ENCODE data around the gene EXOC6B.
A peak's percentile ranks its signal among the peaks of the same experiment; 100 is the strongest.
"Not testable (repeated sequence)": the region's sequence is repeated elsewhere in the genome, so short reads cannot be mapped to it uniquely, and the experiment has no call there.

The EXOC6B gene

DNA sequence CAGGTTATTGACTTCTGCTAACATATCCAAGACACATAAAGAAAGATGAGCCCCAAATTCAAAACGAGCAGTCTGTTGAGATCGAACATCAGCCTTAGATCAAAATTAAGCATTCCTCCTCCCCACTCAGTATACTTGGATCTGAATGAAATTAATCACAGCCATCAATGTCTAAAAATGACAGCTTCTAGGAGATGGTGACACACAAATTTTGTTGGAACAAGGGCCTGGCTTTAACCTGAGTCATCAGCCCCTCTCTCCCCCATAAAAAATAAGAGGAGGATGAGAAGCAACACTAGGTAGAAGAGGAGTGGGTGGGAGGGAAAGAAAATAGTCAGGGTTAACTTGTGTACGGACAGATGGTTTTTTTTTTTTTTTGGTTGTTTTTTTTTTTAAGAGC, 223.1 kb downstream of the EXOC6B start:
- no peak for DNase-seq

DNA sequence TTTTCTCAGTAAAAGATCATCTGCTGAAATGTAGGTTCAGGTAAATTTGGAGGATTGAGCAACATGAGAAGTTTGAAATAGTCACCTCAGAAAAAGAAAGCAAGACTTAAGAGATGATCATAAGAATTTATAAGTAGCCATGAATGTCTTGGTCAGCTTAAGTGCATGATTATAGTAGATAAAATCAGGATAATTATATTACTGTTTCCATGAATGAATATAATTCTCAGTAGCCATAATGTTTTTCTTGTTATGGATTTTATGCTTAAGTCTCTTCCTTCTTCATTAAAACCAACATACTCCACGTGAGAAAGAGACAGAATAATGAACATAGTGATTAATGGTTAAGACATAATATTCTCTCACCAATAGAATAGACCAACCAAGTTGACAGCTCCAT, 223.7 kb downstream of the EXOC6B start:
- no peak for DNase-seq

DNA sequence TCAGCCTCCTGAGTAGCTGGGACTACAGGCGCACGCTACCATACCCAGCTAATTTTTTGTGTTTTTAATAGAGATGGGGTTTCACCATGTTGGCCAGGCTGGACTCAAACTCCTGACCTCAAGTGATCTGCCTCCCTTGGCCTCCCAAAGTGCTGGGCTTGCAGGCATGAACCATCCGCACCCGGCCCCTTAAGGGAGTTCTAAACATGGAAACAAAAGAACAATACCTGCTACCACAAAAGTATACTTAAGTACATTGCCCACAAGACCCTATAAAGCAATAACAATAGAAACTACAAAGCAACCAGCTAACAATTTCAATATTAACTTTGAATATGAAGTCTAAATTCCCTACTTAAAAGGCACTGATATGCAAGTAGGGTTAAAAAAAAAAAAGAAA, 242.0 kb downstream of the EXOC6B start:
- DNase-seq = not testable (repeated sequence)

DNA sequence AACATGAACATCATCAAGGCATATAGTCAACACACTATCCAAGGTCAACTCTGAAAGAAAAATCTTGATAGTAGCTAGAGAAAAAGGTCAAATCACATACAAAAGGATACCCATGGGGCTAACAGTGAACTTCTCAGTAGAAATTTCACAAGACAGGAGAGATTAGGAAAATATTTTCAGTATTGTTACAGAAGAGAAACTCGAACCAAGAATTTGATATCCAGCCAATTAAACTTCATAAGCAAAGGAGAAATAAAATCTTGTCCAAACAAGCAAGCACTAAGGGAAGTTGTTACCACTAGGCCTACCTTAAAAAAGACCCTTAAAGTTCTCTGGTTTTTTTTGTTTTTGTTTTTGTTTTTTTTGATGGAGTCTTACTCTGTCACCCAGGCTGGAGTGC, 242.5 kb downstream of the EXOC6B start:
- no peak for DNase-seq

DNA sequence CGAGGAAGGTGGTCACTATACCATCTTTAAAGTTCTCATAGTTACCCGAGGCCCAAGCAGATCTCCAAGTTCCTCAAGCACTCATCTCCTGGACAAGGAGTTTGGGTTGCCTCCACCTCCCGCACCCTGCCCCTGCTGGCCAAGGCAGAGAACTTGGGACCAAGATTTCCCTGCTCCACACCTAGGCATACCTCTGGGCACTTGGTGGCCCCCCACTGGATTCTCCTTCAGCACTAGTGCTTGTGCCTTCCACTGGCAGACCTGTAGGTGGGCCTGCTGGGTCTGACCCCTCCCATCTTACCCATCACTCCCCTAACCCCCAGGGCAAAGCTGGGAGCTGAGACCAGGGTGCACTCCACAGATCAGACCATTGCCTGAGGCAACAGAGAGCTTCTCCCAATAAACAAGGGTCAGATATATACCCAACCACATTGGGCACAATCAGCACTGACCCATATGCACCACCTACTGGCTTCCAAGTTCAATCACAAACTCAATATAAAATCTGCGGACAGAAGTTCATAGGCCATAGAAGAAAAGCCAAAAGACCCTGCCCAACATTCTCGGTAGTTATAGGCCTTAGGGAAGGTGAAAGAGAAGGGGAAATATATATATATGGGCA, 244.2 kb downstream of the EXOC6B start:
- DNase-seq = no peak

DNA sequence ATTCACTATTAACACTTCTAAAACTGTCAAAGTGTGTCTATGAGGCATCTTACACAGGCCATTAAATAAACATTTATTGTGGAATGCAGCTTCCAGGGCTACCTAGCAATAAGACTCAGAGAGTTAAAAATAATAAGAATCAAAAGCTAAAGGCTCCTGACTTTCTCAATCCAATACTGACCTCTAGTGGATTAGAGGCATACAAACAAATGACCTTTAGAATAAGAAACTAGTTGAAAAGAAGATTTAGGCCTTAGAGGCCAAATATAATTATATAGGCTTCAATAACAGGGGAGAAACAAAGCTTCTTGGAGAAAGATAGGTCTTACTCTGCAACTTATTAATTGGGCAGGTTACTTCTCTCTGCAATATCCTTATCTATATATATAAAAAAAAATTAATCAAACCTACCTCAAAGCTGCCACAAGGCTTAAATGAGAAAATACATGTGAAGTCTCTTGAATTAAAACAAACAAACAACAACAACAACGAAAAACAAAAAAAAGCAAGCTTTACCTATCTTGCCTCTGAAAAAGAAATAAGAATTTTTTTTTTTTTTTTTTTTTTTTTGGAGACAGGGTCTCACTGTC, 246.1 kb downstream of the EXOC6B start:
- DNase-seq = peak in 1 of 2 donors; percentile 16

DNA sequence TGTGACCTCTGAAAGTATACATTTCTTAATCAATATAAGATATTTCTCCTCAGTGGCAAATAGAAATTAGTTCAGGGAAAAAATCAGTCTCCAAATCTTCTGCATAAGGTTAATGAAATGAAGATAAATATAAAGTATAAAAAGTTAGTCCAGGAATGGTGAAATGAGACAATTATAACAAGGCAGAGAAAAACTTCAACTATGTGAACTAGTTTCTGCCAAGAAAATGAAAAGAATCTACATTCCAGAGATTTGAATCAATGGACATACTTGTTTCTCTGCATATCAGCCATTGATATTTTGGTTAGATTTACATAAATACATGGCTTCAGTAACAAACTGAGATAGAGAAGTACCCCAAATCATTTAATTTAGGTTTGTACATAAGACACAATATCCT, 249.0 kb downstream of the EXOC6B start:
- no peak for DNase-seq

DNA sequence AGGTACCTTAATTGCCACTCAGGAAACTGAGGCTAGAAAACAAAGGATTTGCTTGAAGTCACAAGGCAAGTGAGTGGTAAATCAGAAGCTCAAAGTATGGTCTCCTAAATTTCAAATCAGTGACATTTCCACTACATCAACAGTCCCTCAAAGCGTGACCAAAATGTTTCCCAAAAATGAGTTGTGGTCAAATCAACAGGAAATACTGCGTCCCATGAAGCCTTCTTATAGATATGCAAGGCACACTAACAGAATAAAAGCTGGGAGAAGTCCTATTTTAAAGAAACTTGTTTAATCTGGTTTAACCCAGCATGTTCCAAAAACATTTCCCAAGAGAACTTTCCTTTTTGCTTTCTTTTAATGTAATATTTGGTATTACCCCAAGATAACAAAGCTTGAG, 249.4 kb downstream of the EXOC6B start:
- no peak for DNase-seq

DNA sequence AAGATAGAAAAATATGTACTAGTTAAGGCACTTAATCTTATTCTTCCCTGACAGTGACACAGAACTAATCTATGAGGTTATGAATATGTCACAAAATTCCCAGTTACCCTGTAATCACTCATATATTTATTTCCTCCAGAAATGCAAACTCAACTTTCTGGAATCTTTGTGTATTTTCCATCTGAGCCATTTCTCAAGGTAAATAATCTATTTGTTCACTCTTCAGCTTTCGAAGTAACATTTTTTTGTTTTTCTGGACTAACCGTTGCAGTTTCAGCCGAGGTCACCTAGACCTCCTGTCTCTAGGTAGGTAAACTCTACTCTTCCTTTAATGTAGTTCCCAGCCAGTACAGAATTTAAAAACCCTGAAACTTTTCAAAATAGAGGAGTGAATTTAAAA, 250.9 kb downstream of the EXOC6B start:
- DNase-seq = no peak

DNA sequence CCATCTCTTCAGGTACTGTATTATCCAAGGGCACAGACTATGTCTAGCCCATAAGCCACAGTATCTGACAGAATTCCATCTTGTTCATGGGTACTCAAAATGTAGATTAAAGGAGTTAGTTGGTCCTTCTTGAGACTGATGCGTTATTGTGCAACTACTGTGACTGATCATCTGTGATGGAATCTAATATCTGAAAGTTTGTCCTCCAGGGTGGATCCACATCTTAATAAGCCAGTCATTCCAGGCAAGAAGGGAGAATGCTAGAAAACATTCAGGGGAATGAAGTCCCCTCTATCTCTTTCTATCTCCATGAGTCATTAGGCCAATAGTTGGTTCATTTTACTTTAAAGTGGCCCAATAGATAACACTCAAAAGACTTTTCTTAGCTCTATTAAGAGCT, 252.6 kb downstream of the EXOC6B start:
- no peak for DNase-seq

DNA sequence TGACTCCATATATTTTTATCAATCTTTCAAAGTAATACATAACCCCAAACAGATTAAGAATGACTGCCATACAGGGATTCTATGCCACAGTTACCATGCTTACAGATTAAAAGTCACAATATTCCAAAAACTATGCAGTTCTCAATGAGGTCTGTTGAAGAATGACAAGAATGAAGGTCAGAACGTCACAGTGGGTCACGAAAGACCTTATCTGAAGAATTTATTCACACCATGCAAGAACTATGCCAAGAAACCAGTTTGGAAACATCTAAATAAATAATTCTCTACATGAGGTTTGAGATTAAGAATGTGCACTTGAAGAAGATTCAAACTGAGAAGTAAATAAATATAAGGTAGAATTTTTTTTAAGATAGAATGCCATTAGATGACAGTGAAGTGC, 253.3 kb downstream of the EXOC6B start:
- no peak for DNase-seq

DNA sequence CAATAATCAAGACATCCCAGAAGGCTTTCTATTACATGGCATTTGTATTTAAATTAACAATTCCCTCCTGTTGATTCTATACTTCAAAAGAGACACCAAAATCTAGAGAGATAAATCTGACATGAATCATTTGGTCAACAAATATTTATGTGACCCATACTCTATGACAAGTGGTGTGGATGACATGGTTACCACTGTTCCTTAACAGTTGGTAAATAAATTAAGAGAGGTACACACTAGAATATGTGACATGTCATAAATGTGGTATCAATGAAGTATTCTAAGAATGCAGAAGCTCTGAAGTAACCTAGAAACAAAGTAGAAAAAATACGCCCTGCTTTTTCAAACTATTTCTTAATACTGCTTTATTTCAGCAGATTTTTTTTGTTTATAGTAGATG, 255.4 kb downstream of the EXOC6B start:
- DNase-seq = no peak

DNA sequence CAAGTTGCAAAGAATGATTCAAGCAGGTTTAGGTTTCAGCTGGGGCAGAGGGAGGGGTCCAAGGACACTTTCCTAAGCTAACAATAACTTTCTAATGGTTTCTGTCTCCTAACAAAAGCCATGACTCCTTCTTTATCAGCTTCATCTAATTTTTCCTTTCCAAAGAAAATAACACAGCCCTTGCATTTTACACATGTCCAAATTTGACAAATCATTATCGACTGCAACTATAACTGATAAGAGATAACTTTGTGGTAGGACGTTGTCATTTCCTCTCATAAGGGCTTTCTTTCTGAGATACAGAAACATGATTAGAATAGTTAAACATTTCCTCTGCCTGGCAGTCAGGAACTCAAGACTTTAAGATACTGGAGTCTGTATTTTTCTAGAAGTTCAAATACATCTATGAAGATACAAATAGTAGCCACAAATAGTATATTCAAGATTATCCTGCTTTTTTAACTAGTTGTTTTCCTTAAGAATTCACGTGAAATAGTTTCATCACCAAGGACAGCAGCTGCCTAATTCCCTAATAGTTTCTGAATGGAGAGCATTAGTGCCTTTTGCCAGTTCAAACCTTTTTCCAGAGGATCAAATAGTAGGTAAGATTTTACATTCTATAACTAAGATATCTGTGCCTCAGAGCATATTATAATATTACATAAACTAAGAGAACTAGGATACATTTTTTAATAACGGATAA, 263.2 kb downstream of the EXOC6B start:
- no peak for DNase-seq

DNA sequence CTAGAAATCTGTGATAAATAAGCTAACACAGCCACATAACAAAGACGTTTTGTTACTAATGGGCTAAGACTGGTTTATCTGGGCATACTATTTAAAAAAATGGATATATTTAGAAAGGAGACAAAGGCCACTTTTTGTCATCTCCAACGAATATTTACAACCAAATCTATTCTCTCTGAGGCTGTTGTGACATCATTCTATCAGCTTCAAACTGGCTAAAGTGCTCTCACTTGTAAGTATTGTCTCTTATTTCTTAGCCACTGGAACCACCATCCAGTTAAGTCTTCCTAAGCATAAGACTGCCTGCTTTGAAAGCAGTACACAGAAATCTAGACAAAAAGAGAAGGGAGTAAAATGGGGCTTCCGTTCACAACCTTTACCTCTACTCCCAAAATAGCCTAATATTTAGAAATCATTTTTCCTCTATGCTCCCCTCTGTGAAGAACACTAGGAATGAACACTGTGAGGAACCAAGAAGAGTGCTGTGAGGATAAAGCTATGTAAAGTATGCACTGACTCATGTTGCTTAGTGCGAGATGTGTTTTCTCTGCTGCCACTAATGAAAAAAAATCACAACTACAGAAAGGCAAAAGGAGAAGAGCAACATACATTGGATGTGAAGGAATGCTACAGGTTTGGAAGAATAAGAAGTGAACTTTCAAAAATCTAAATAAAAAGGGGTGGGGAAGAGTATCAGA, 264.1 kb downstream of the EXOC6B start:
- no peak for DNase-seq

DNA sequence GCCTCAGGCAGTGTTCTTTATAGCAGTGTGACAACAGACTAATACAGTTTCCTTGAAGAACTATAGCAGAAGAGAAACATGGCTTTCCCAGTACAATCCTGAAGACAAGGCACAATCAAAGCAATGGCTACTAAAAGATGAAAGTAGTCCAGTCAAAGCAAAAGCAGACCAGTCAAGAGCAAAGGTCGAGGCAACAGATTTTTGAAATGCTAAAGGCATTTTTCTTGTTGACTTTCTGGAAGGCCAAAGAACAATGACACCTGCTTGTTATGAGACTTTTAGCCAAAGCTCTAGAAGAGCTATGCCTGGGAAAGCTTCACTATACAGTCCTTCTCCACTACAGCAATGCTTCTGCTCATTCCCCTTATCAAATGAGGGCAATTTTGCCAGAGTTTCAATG, 269.9 kb downstream of the EXOC6B start:
- no peak for DNase-seq

DNA sequence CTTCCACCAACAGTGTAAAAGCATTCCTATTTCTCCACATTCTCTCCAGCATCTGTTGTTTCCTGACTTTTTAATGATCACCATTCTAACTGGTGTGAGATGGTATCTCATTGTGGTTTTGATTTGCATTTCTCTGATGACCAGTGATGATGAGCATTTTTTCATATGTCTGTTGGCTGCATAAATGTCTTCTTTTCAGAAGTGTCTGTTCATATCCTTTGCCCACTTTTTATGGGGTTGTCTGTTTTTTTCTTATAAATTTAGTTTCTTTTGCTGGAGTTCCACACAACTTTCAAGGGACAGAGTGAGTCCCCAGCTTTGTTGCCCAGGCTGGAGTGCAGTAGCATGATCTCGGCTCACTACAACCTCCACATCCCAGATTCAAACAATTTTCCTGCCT, 270.5 kb downstream of the EXOC6B start:
- not testable (repeated sequence) for DNase-seq

DNA sequence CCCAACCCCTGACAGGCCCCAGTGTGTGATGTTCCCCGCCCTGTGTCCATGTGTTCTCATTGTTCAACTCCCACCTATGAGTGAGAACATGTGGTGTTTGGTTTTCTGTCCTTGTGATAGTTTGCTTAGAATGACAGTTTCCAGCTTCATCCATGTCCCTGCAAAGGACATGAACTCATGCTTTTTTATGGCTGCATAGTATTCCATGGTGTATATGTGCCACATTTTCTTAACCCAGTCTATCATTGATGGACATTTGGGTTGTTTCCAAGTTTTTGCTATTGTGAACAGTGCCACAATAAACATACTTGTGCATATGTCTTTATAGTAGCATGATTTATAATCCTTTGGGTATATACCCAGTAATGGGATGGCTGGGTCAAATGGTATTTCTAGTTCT, 270.9 kb downstream of the EXOC6B start:
- DNase-seq = not testable (repeated sequence)

DNA sequence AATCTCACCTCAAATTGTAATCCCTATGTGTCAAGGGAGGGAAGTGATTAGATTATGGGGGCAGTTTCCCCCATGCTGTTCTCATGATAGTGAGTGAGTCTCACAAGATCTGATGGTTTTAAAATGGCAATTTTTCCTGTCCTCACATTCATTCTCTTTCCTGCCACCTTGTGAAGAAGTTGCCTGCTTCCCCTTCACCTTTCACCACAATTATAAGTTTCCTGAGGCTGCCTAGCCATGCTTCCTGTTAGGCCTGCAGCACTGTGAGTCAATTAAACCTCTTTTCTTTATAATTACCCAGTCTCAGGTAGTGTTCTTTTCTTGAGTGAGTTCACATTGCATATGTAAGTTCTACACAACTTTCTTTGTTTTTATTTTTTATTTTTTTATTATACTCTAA, 271.5 kb downstream of the EXOC6B start:
- DNase-seq = no peak

DNA sequence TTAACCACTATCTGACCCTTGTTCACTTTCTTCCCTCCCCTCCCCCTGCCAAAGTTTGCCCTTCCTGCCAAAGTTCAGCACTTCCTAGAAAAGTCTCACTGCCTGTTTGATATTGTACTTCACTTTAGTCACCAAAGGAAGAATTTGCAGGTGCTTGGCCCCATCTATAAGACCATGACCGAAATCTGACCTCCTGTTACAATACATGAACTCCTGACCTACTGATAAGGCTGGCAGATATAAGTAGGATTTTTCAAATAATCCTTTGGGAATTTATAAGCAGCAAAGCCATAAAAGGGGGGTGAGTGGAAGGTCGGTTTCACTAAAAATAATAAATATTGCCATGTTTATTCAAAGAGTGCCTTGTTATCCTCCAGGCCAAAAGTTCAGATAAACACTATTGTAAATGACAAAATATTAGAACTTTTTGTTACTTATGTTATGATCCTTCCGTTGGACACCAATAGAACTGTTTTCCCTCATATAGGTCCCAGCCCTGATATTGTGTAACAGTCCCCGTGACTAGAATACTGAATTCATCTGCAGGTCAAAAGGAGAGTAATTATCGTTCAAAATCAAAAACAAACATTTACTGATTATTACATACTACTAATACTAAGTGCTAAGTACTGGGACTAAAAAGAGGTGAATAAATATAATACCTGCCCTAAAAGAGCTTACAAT, 277.6 kb downstream of the EXOC6B start:
- no peak for DNase-seq

DNA sequence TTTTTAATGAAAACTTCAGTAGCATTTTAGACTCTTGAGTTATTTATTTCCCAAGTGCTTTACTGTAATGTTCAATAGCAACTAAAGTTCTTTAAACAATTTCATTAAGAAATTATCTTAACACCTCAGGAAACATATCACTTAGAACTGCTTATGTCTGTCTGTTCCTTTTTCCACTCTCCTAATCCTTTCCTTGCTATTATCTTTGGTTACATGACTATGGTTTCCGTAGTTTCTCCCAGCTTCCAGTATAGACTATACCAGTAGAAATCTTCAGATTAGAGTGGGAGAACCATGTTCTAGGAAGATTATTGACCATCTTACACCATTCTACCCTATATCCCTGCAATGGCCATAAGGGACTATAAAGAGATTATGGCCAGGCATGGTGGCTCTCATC, 280.0 kb downstream of the EXOC6B start:
- DNase-seq = no peak

DNA sequence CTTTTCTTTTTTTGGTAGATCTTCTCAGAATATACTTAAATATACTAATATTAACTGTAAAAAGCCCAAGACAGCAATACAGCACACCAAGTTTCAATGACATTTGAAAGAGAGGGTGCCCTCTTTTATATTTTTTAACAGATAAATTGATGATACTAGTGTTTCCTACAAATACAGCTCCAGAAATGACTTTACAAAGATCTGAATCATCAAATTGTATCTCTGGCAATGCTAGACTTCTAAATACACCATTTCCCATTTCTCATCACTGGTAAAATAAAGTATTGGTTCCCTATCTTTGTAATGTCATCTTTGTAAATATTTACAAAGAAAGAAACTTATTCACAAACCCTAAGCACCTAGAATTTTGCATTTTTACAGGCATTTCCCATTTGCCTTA, 281.3 kb downstream of the EXOC6B start:
- no peak for DNase-seq

DNA sequence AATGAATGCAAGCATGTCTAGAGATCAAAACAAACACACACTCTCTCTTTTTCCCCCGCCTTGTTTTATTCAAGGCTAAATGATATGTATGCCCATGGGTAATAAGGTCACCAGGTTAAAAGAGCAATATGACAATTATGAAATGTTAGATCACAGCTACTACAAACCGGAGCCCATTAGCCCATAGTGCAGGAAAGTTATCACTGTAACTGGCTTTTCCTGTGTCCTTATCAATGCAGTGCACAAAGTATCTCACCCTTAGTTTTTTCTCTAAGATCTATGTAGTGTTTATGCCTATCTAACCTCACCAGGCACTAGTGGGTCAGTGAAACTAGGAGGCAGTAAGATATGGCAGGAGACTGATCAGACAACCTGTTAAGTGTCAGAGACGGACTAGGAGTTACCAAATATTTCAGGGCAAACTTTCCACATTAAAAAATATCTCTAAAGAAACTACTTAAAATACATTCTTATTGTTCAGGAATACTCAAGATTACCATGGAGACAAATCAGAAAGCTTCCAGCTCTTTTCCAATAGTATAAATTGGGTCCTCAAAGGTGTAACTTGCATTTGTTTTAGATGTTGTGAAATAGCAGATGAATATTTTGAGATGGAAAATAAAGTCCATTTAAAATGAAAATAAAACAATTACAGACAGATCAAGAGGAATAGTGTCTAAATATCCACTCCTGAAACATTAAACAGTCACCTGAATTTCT, 282.2 kb downstream of the EXOC6B start:
- DNase-seq = no peak

DNA sequence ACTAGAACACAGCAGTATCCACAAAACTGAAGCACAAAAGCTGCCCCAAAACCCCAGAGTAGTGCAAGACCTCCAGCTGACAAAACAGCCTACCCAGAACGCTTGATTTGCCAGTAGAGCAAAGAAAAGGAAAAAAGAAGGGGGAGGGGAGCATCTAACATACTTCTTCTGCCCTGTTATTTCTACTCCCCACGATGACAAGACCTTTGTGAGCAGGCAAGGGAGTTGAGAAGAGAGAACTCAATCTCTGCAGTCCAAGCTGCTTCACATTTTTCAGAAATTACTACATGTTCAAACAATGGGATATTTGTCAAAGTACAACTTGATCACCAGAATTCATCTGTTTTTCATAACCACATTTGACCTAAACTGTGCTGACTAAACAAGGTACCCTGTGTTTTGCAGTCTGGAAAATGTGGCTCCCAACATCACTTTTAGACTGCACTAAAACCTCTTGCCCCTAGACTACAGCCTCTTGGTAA, 286.7 kb downstream of the EXOC6B start:
- no peak for DNase-seq

Data from bone marrow (tissue), 2 donors.